ENCODE data around the gene EFEMP2. TPM values are rescaled to one million over a fixed set of nuclear protein-coding genes. Genes with fewer than 3 reads are reported as not detected.

Gene EFEMP2
- total and polyA plus RNA-seq, 2 donors (not counting 3 experiments of a cell fraction or from before 2014, with no cell fraction given), result 81.7 to 207 TPM

DNA sequence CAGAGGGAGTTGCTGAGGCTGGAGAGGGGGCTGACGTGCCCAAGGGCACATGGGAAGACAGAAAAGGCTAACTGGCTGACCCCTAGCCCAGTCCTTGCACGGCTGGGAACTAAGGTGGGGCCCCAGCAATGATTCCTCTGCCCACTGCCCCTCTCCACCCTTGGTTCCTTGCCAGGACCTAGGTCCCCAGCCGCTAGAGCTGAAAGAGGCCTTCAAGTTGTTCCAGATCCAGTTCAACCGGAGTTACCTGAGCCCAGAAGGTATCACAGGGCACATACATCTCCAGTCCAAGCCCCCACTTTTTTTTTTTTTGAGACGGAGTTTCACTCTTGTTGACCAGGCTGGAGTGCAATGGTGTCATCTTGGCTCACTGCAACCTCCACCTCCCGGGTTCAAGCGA lies 7.4 kb upstream of the EFEMP2 start:
- CTCF ChIA-PET, result interaction anchor here (1.1 to 1.6 kb wide), 3 partner anchors 9 to 22 kb away, joined by 3 to 5 read pairs (median 4); partner anchors contain the start of gene FIBP
- dilution Hi-C loops (cut with MboI; ENCODE audit: extremely low pct_ligation_motif_present, low sequenced_read_pairs), result no loop called here
- POLR2A ChIA-PET, result no interaction called here

GRCh38 chr11:65879617-65880016 lies 7.0 kb upstream of the EFEMP2 start, which contains the start of gene CTSW:
CTSW (plus strand) TSS chr11:65879837; CDS start chr11:65879855, 18 bp downstream.
- no peak for FAIRE-seq
- no peak within 1 kb of the TSS for H3K4me2 ChIP-seq (ENCODE audit: insufficient read depth, low read length)
- no peak within 1 kb of the TSS for H3K9ac ChIP-seq (replicated peaks; ENCODE audit: extremely low read depth, insufficient read depth, low read length)
- H3K4me3 ChIP-seq (replicated peaks in 1 of 3; ENCODE audit: insufficient read depth in 1 of 3, low read depth in 1 of 3, low read length in 3 of 3), result no peak within 1 kb of the TSS
- ChIA-PET CTCF (interaction anchor here (1.1 to 1.6 kb wide), 3 partner anchors 9 to 22 kb away, joined by 3 to 5 read pairs (median 4); partner anchors contain the start of gene FIBP), POLR2A (interaction anchor here (1.6 kb wide), 1 partner anchor 10 kb away, joined by 4 read pairs; no protein-coding TSS in a partner anchor)
- intact Hi-C loops (cut with micrococcal nuclease), result no loop called here
- no peaks in the 10 kb centered on the region for H3K9me1 ChIP-seq (replicated peaks; ENCODE audit: control insufficient read depth, extremely low read depth, insufficient read depth, low read length)
- no peak within 1 kb of the TSS for H3K27ac ChIP-seq (ENCODE audit: insufficient read depth, low read depth, low read length)
- H3K36me3 ChIP-seq (ENCODE audit: control insufficient read depth in 2 of 2, extremely low read depth in 1 of 2, insufficient read depth in 2 of 2, low read length in 2 of 2), result peaks cover 4 to 23% of the 10 kb centered on the region in 2 experiments
- BruUV-seq (replicated peaks), result no TSS peak
- H2AFZ ChIP-seq (ENCODE audit: low read depth, low read length), result no peak within 1 kb of the TSS
- dilution Hi-C loops (cut with MboI; ENCODE audit: extremely low pct_ligation_motif_present, low sequenced_read_pairs), result no loop called here
- DNase-seq (ENCODE audit: low read depth, low spot score), result no peak
- H3K79me2 ChIP-seq (ENCODE audit: control insufficient read depth, insufficient read depth, low read length), result no peaks in the 10 kb centered on the region
- TF ChIP-seq POLR2AphosphoS5 (IDR thresholded peaks at IDR 0.05; ENCODE audit: insufficient read depth, low read depth, low read length) (no peak), MYC (IDR thresholded peaks at IDR 0.05; ENCODE audit: low read depth, low read length) (no peak), JUN (IDR thresholded peaks at IDR 0.05; ENCODE audit: borderline replicate concordance, insufficient read depth, insufficient read length, low read depth) (no peak), POLR2A (IDR thresholded peaks at IDR 0.05; ENCODE audit: low read depth, low read length) (no peak), EZH2 (IDR thresholded peaks at IDR 0.05; ENCODE audit: borderline replicate concordance, low read depth, low read length, severe bottlenecking) (no peak)
- H3K4me1 ChIP-seq (ENCODE audit: control insufficient read depth, extremely low read depth, insufficient read depth, low read length), result no peaks in the 10 kb centered on the region
- H4K20me1 ChIP-seq (replicated peaks; ENCODE audit: control insufficient read depth, extremely low read depth, insufficient read depth, low read length), result no peaks in the 10 kb centered on the region
- H3K9me3 ChIP-seq (replicated peaks; ENCODE audit: control insufficient read depth, insufficient read depth, low read length), result no peaks in the 10 kb centered on the region
- no peaks in the 10 kb centered on the region for H3K27me3 ChIP-seq (ENCODE audit: control insufficient read depth in 2 of 2, insufficient read depth in 2 of 2, low read length in 2 of 2)

More for the DNA sequence above, 7.4 kb upstream of the EFEMP2 start:
- no peaks in the 10 kb centered on the region for H4K20me1 ChIP-seq (replicated peaks; ENCODE audit: control insufficient read depth, extremely low read depth, insufficient read depth, low read length)
- no peak overlapping the region for H3K4me2 ChIP-seq (ENCODE audit: insufficient read depth, low read length)
- no peak overlapping the region for H2AFZ ChIP-seq (ENCODE audit: low read depth, low read length)
- H3K9ac ChIP-seq (replicated peaks; ENCODE audit: extremely low read depth, insufficient read depth, low read length), result no peak overlapping the region
- H3K27me3 ChIP-seq (ENCODE audit: control insufficient read depth in 2 of 2, insufficient read depth in 2 of 2, low read length in 2 of 2), result no peaks in the 10 kb centered on the region
- H3K79me2 ChIP-seq (ENCODE audit: control insufficient read depth, insufficient read depth, low read length), result no peaks in the 10 kb centered on the region
- no peak overlapping the region for H3K27ac ChIP-seq (ENCODE audit: insufficient read depth, low read depth, low read length)
- H3K4me1 ChIP-seq (ENCODE audit: control insufficient read depth, extremely low read depth, insufficient read depth, low read length), result no peaks in the 10 kb centered on the region
- TF ChIP-seq POLR2A (IDR thresholded peaks at IDR 0.05; ENCODE audit: low read depth, low read length), result no peak
- TF ChIP-seq FOS (IDR thresholded peaks at IDR 0.05; ENCODE audit: borderline replicate concordance, insufficient read depth, low read length), result no peak
- no peak for TF ChIP-seq MYC (IDR thresholded peaks at IDR 0.05; ENCODE audit: low read depth, low read length)
- H3K9me1 ChIP-seq (replicated peaks; ENCODE audit: control insufficient read depth, extremely low read depth, insufficient read depth, low read length), result no peaks in the 10 kb centered on the region
- no peak overlapping the region for H3K4me3 ChIP-seq (replicated peaks in 1 of 3; ENCODE audit: insufficient read depth in 1 of 3, low read depth in 1 of 3, low read length in 3 of 3)
- peaks cover 4 to 23% of the 10 kb centered on the region in 2 experiments for H3K36me3 ChIP-seq (ENCODE audit: control insufficient read depth in 2 of 2, extremely low read depth in 1 of 2, insufficient read depth in 2 of 2, low read length in 2 of 2)
- DNase-seq (ENCODE audit: low read depth, low spot score) (no peak), FAIRE-seq (no peak)
- intact Hi-C loops (cut with micrococcal nuclease), result no loop called here
- no TSS peak for BruUV-seq (replicated peaks)
- no peaks in the 10 kb centered on the region for H3K9me3 ChIP-seq (replicated peaks; ENCODE audit: control insufficient read depth, insufficient read depth, low read length)
